Stimulated activated CD4-positive, alpha-beta T cell treated with anti-CD3 and anti-CD28 coated beads, Interleukin-12 subunit alpha, Interleukin-12 subunit beta, amount 100 ng/mL, for 24 hours (primary cell): Measurements from ENCODE around the gene DBP.
"Not testable (repeated sequence)": the region's sequence is repeated elsewhere in the genome, so short reads cannot be mapped to it uniquely, and the experiment has no call there.

Experiments used
- DNase-seq, 2 experiments: peaks; one replicate each; pipeline ENCODE4 v3.0.0-alpha.2; 2020; ENCODE audit warnings: low read depth in 2 of 2

The DBP gene

DNA sequence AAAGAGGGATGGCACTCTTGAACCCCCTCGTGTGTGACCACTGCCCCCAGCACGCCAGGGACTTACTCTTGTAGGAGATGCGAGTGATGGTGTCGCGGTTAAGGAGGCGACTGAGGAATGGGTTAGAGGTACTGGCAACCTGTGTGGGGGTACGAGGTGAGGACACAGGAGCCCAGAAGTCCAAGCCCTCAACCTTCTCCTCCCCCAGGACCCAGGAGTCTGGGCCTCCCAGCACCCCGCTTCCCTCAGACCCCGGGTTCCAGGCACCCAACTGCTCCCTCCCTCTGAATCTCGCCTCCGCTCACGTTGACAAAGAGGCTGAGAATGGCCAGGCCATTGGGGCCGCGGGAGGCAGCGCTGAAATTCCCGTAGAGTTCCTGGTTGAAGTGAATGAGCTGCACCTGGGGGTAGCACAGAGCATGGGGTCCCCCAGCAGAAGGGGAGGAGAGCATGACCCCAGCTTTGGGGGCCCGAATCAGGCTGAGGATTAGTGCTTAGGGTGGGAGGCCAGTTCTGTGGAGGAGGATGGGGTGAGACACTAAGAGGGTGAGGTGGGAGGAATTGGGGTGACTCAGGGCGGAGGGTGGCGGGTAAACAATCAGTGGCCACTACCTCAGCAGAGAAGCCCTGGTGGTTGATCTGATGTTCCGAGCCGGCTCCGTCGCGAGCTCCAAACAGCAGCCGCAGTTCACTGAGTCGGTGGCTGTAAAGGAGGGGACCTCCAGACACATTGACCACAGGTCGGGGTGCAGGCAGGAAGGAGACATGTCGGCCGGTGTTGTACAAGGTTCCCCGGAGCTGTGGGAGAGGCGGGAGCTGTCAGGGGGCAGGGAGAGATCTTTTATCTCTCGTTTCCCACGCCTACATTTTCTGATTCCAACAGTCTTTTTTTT lies 2.5 kb upstream of the DBP start:
- DNase-seq = no peak

DNA sequence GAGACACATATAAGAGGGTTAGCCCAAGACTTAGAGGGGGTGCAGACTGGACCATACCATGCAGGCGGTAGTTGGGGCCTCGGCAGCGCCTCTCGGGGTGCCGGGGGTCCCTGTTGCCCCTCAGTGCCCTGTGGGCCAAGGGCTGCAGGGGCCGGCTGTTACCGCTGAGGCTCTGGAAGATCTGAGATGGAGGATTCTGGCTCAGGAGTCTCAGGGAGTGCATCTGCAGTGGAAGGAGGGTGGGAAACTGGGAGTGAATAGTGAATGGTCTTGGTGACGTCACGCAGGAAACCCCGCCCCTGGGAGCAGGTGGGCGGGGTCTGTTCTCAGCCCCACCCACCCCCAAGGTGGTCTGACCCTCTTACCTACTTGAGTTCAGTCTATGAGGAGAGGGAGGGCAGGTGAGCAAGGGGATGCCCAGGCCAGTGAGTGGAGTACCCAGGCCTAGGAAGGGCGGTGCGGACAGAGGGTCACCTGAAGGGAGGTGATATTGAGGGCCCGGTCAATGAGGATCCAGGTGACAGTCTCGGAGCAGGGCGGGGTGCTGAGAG lies 1.7 kb upstream of the DBP start:
- DNase-seq = no peak

DNA sequence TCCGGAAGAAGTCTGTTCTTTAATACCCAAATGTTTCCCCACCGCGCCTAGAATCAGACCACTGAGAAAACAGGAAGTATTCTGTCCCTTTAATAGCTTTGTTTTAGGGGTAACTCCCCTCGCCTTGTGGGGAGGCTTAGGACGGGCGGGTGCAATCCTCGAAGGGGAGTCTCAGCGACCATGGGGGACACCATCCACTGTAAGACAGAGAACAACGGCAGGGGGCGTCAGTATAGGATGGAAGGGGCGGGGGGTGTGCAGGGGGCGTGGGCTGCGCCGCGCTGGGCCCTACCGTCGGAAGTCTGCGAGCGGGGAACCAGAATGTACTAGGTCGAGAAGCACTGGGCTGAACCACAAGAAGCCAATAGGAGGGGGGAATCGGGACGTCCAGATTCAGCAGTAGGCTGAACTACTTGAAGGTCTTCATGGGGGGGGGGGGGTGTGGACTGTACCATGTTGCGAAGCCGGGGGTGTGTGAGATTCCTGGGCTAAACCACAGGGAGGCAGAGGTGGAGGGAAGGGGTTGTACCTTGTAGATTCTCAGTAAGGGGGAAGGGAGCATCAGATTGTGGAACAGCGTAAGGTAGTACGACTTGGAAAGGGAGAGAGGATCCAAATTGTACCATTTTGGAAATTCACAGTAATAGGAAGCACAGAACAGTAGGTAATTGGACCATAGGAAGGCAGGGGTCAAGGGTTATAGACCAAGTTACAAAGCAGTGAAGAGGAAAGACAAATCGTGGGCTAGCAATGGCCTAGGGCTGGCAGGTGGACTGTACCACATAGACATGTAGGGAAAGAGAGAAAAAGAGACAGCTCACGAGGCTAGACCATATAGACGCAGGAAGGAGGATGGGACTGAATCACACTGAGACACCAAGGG lies 1.0 kb upstream of the DBP start:
- peak; percentile 59 to 61 for DNase-seq

DNA sequence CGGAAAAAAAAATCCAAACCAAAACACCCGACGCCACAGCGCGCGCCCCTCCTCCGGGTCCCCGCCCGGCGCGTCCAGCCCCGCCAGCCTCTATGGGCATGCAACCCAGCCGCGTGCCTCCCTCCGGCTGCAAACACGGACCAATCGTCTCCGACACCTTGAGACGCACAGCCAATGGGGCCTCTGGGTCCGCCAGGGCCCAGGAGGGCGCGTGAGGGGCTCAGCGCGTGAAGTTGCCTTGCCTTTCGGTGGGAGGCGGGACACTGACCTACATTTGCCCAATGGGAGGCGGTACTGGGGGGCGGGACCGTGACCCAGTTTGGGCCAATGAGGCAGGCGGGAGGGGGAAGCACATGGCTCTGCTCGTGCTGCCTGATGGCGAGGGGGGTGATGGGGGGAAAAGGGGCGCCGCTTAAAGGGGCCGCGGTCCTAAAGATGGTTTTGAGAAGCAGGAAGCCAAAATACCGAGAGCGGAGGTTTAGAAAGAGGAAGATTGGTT lies 319 bp upstream of the DBP start:
- peak; percentile 97 to 98 for DNase-seq

DNA sequence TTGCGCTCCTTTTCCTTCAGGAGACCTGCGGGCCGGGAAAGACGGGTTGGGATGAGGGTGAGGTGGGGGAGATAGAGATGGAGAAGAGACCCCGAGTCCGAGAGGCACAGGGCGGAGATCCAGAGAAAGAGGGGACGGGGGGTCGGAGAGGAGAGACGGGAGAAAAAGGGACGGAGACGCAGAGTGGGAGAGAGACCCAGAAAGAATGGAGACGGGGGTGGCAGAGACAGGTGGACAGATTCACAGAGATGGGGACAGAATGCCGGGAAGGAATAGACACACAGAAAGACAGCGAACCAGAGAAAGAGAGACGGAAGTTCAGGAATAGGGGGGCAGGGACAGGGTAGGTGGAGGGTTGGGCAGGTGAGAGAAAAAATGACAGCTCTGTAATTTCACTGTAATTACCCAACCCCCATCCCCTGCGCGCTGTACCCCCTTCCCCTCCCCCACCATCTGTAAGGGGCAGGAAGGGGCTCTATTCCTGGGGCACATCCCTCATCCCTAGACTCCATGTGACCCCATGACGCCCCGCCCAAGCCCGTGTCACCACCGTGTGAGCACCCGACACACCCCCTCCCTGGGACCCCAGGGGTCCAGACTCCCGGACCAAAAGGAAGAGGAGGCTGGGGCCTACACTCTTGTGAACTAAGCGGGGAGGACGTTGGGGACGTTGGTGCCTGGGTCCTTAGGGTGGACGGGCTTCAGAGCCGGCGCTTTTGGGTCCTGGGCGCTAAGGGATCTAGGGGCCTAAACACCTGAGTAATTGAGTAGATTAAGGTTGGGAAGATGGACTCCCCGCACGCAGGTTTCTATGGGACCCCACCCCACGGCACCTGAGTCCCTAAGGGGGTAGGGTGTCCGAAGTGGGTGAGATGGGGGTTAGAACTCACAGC lies 967 bp downstream of the DBP start:
- DNase-seq = no peak

DNA sequence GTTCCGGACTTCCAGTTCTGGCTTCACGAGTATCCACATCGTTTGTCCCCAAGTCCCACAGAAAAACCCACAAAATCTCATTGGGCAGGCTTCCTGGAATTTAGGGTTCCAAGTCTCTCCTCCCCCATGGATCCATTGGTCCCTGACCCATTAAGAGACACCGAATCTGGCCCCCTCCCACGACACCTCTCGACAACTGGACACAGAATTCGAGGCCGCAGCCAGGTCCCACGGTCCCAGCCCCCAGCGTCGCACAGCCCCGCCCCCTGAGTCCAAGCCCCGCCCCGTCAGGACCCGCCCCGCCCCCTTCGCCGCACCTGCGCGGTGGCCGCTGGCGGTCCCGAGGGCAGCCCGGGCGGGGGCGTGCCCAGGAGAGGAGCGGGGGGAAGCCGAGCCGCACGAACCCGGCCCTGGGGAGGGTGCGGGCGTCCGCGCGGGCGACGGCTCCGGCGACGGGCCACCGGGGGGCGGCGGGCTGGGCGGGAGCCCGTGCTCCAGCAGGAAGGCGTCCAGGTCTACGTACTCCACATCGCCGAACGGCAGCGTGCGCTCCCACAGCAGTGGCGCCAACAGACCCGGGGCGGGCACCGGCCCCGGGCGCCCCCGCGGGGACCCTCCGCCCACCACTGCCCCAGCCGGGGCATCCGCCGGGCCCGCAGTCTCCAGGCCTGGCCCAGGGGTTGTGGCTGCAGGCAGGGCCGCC lies 1.8 kb downstream of the DBP start:
- peak; percentile 63 to 64 for DNase-seq

DNA sequence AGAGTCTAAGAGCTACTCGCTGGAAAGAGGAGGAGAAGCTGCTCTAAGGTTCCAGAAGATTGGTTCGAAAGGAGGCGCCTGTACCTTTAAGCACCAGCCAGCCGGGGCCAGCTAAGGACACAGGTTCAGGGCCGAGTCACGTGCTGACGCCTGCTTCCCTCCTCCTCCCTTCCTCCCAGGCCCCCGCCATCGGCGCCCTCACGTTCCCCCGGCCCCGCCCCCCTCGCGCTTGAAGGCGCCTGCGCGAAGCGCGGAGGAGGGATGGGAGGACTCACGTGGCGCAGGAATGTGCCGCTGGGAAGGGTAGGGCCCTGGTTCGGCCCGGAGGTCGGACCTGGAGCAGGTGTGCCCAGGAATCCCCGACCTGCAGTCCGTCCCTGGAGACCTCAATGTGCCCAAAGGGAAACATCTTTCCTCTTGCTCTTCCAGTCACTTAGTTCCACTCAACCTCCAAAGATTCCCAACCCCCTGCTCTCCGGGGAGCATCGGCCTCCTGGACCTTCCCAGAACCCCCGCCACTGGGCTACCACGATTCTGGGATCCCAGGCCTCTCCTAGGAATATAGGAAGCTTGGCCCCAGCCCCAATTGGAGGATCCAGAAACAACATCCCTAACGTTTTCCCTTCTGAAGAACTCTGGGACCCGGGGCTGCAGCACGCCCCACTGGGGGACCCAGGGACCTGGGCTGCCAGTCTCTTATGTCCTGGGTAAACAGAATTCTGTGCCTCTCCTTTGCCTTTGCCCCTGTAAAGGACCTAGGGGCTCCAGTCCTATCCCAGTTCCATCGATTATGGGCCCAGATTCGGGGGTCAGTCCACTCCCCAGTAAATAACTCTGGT lies 2.5 kb downstream of the DBP start:
- DNase-seq = peak; percentile 89 to 94

DNA sequence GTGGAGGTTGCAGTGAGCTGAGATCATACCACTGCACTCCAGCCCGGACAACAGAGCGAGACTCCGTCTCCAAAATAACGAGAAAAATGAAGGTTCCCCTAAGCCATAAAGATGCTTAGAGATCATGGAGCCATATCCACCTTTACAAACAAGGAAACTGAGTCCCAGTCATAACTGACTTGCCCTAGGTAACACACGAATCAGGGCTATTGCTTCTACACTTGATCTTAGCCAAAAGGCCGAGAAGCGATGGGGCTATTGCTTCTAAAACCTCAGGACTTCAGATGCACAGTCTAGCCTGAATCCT lies 3.2 kb downstream of the DBP start:
- DNase-seq = no peak

DNA sequence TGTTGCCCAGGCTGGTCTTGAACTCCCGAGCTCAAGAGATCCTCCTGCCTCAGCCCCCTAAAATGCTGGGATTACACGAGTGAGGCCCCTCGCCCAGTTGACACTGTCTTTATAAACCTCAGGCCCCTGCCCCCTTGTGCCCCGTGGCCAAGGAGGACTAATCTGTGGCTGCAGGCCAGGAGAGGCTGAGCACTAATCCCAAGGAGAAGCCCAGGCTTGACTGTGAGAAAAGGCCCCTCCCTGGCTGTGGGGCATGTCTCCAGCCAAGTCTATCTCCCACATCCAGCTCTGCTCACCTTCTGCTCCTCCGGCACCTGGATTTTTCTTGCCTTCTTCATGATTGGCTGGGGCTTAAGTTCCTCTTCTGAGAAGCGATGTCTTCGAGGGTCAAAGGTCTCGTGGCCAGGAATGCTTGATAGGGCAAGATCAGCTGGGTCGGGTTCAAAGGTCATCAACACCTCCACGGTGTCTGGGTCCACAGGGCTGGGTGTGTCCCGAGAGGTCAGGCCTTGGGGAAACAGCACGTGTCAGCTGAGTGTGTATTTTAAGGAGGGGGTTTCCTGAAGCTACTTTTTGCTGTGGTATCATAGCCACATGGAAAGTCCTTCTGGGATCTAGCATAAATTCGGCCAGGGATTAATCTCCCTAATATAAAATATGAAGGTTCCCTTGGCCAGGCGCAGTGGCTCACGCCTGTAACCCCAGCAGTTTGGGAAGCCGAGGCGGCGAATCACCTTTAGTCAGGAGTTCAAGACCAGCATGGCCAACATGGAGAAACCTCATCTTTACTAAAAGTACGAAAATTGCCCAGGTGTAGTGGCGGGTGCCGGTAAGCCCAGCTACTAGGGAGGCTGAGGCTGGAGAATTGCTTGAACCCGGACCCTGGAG lies 3.8 kb downstream of the DBP start:
- no peak for DNase-seq

DNA sequence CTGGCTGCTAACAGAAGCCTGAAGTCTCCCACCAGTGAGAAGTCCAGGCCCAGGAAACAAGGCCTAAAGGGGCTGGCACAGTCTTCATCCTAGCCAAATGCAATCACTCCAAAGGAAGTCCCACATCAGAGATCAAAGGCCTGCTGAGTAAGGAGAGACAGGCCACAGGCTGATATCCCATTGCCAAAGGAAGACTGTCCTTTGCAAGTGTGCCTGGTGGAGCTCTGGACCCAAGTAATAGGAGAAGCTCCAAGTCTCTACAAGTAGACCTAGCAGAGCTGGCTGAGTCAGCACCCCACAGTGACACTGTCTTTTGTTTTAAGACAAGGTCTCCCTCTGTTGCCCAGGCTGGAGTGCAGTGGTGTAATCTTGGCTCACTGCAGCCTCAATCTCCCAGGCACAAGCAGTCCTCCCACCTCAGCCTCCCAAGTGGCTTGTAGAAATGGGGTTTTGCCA lies 4.5 kb downstream of the DBP start:
- DNase-seq = no peak

DNA sequence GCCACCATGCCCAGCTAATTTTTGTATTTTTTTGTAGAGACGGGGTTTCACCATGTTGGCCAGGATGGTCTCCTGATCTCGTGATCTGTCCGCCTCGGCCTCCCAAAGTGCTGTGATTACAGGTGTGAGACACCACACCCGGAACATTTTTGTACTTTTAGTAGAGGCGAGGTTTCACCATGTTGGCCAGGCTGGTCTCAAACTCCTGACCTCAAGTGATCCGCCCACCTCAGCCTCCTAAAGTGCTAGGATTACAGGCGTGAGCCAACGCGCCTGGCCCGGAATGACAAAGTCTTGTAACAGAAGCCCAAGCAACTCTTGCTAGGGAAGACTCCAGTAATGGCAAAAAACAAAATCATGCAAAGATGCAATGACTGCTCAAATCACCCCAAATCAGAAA lies 4.9 kb downstream of the DBP start:
- not testable (repeated sequence) for DNase-seq

DNA sequence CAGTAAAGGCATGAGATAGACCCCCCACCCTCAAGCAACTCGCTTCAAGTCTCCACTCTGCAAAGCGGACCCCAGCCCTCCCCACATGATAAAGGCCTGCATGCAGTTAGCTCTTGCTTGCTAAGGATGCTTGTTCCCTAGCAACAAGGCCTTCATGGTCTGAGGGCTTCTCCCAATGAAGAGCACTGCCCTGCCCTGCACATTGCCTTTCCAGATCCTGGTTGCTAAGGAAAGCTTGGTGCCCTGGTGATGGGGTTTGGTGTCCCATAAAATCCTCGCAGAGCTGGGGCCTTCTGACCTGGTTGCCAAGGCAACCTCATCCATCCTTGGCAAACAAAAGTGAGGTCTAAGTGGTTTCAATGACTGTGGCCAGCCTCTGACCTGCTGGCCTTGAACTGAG lies 6.0 kb downstream of the DBP start:
- DNase-seq = no peak

DNA sequence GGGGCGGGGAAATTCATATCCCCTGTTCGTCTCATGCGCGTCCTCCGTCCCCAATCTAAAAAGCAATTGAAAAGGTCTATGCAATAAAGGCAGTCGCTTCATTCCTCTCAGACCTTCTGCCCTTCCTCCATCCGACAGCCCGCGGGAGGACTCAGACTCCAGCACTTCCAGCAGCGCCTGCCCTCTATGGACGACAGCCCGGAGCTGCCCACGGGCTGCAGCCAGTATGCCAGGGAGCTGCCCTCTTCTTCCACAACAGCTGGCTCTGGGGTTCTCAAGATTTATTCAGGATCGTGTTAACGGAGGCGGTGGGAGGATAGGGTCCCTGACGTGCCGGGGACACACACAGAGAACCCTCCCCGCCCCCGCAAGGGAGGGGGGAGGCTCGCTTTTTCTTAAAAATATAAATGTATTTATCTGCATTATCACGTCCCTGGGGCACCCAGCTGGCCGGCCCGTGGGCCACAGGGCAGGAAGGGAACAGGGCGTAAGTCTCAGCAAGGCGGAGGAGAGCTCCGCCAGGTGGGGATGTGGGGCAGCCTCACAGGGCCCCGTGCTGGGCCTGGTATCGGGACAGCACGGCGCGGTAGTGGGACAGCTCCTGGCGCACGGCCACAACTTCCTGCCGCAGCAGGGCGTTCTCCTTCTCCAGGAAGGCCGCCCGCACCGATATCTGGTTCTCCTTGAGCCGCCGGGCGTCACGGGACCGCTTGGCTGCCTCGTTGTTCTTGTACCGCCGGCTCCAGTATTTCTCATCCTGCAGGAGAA lies 6.7 kb downstream of the DBP start:
- no peak for DNase-seq

DNA sequence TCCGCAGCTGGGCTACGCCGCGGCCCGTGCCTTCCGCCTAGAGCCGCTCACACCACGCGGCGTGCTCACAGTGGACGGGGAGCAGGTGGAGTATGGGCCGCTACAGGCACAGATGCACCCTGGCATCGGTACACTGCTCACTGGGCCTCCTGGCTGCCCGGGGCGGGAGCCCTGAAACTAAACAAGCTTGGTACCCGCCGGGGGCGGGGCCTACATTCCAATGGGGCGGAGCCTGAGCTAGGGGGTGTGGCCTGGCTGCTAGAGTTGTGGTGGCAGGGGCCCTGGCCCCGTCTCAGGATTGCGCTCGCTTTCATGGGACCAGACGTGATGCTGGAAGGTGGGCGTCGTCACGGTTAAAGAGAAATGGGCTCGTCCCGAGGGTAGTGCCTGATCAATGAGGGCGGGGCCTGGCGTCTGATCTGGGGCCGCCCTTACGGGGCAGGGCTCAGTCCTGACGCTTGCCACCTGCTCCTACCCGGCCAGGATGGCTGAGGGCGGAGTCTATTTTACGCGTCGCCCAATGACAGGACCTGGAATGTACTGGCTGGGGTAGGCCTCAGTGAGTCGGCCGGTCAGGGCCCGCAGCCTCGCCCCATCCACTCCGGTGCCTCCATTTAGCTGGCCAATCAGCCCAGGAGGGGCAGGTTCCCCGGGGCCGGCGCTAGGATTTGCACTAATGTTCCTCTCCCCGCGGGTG lies 7.4 kb downstream of the DBP start:
- no peak for DNase-seq

DNA sequence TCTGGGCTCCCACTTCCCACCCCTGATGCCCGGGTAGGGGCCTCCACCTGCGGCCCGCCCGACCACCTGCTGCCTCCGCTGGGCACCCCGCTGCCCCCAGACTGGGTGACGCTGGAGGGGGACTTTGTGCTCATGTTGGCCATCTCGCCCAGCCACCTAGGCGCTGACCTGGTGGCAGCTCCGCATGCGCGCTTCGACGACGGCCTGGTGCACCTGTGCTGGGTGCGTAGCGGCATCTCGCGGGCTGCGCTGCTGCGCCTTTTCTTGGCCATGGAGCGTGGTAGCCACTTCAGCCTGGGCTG lies 7.9 kb downstream of the DBP start:
- DNase-seq = no peak

DNA sequence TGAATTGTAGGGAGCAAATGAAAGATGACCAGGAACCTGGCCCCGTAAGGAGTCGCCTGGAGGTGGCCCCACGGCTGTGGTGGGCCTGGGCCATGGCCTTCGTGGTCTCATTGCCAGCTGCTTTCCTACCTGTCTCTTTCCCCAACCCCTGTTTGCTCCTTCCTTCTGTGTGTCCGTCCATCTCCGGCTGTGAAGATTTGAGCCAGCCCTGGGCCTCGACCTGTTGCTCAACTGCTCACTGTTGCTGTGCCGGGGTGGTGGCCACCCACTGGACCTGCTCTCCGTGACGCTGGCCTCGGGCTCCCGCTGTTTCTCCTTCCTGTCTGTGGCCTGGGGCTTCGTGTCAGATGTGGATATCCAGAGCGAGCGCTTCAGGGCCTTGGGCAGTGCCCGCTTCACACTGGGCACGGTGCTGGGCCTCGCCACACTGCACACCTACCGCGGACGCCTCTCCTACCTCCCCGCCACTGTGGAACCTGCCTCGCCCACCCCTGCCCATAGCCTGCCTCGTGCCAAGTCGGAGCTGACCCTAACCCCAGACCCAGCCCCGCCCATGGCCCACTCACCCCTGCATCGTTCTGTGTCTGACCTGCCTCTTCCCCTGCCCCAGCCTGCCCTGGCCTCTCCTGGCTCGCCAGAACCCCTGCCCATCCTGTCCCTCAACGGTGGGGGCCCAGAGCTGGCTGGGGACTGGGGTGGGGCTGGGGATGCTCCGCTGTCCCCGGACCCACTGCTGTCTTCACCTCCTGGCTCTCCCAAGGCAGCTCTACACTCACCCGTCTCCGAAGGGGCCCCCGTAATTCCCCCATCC lies 8.5 kb downstream of the DBP start:
- DNase-seq = no peak

DNA sequence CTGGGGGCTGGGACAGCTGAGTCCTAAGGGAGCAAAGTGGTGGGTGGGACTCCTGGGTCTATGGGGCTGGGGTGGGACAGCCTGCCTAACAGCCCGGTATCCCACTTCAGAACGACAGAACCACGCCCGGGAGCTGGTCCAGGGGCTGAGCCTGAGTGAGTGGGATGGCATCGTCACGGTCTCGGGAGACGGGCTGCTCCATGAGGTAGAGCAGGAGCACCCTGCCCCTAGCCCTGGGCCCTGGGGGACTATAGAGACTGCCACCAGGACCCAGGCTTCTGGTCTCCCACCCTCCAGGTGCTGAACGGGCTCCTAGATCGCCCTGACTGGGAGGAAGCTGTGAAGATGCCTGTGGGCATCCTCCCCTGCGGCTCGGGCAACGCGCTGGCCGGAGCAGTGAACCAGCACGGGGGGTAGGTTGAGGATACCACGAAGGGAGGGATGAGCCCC lies 9.3 kb downstream of the DBP start:
- DNase-seq = no peak
